GM19452 (cell line): ENCODE measurements around the gene AMY2B.
"Not testable (repeated sequence)": the region's sequence is repeated elsewhere in the genome, so short reads cannot be mapped to it uniquely, and the experiment has no call there.

Experiments used
- ATAC-seq: cut with Tn5 transposase; IDR thresholded peaks from one replicate; pipeline ENCODE4 v1.9.1; 2021; ENCODE audit not compliant: unreplicated experiment

AMY2B gene

DNA sequence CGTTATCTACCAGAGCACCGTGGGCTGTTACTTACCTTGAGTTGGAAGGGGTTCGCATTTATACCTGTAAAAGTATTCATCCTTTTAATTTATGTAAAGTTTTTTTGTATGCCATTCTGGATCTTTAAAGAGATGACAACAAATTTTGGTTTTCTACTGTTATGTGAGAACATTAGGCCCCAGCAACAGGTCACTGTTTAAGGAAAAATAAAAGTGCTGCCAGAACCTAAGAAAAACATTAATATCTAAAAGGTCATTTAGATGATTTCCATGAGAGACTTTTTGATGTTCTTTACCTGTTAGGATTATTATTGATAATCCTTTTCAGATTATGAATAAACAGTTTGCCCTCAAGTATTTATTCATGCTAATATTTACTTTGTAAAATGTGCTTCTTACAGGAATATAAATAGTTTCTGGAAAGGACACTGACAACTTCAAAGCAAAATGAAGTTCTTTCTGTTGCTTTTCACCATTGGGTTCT is 45.6 kb downstream of the AMY2B start, which contains the start of gene AMY2A:
Gene AMY2A (plus strand): TSS at position 434 of the 484 bp plus-strand sequence. CDS start 14 bp downstream, at position 448.
- not testable (repeated sequence) for ATAC-seq

DNA sequence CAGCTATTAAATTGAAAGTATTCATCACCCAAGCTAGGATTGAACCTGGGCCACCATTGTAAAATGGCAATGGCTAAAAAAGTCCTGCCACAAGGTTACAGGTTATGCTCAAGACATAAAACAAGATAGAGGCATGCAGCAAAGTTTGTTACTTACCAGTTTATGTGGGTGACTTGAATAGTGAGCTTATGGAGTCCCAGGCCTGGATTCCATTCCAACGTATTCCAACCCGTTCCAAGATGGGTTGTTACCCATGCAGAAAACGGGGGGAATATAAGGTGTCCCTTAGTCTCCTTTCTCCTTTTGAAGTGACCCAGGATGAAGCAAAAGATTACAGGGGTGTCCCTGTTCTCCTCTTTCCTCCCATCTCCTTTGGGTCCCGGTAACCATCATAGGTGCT is 56.0 kb downstream of the AMY2B start:
- ATAC-seq = not testable (repeated sequence)
